Stomach (tissue), 19 donors: ENCODE measurements around the gene IRF7. TPM values are rescaled to one million over a fixed set of nuclear protein-coding genes. Genes with fewer than 3 reads are reported as not detected.

ENCODE experiments used
- DNase-seq, 2 donors: peaks; one replicate each; pipeline versions ENCODE4 v3.0.0 to v3.0.0-alpha.2; 2013 to 2019
- H3K27ac ChIP-seq, 5 donors: fragments of 200-600 bp in 4 of 5; sonication (generic) in 4 of 5; one replicate each; pipeline ENCODE4 v1.5.1; 2013 to 2019; ENCODE audit warnings: mild to moderate bottlenecking in 1 of 5, moderate library complexity in 1 of 5
- H3K27me3 ChIP-seq, 3 donors: fragments of 200-600 bp; sonication (generic); one replicate each; pipeline ENCODE4 v1.5.1; 2017 to 2019; ENCODE audit warnings: mixed run types in 1 of 3
- H3K36me3 ChIP-seq, 4 donors: fragments of 200-600 bp; sonication (generic); 1 replicate in 3 of 4; 2 replicates in 1 of 4; pipeline ENCODE4 v1.5.1; 2016 to 2019
- H3K4me1 ChIP-seq, 4 donors: fragments of 200-600 bp; sonication (generic); one replicate each; pipeline ENCODE4 v1.5.1; 2016 to 2019
- H3K4me3 ChIP-seq, 4 donors: fragments of 200-600 bp; sonication (generic) in 3 of 4; one replicate each; pipeline ENCODE4 v1.5.1; 2016 to 2019; ENCODE audit warnings: mild to moderate bottlenecking in 1 of 4
- H3K9me3 ChIP-seq, 4 donors: fragments of 200-600 bp; sonication (generic); one replicate each; pipeline ENCODE4 v1.5.1; 2016 to 2019
- CTCF ChIP-seq, 7 experiments: fragments of 450-650 bp in 4 of 7; fragments of 200-600 bp in 3 of 7; sonication (generic) in 3 of 7; IDR thresholded peaks; one replicate each; pipeline ENCODE4 v1.5.1; 2016 to 2019; ENCODE audit warnings: antibody characterized with exemption in 7 of 7, control low read depth in 2 of 7, mild to moderate bottlenecking in 1 of 7
- EP300 ChIP-seq: sonication (generic); formaldehyde crosslinking; IDR thresholded peaks from one replicate; pipeline ENCODE4 v1.6.1; 2017; ENCODE audit warnings: antibody characterized with exemption
- POLR2A ChIP-seq, 4 donors: fragments of 450-650 bp; IDR thresholded peaks; one replicate each; pipeline ENCODE4 v1.6.1; 2016; ENCODE audit warnings: antibody characterized with exemption in 4 of 4, control low read depth in 2 of 4, mild to moderate bottlenecking in 1 of 4, moderate library complexity in 1 of 4
- POLR2AphosphoS5 ChIP-seq, 3 donors: sonication (generic); formaldehyde crosslinking; IDR thresholded peaks; one replicate each; pipeline ENCODE4 v1.6.1; 2016; ENCODE audit warnings: antibody characterized with exemption in 3 of 3
- WGBS, 5 donors: extraction: QIAGEN DNeasy Blood & Tissue Kit in 3 of 5; methylation state at CpG; one replicate each; pipeline versions ENCODE4 v1.1.5 to v1.1.7; 2013 to 2018; 5-methylcytosine and 5-hydroxymethylcytosine counted together
- intact Hi-C: fragments of 100-400 bp; cut with DNase I; formaldehyde crosslinking; loops from one replicate; pipeline ENCODE4 v1.15.1; 2023; ENCODE audit warnings: low total_unique reads
- long read RNA-seq, 10 donors: transcript quantifications; one replicate each; lab custom pipeline, GENCODE V29; 2026
- polyA plus RNA-seq, 3 donors: library from polyadenylated mRNA; stranded (reverse); fragments of 200-250 nt; gene quantifications; one replicate each; pipeline ENCODE4 v1.2.3, GENCODE V29; 2013
- total RNA-seq, 5 donors: library from RNA; depleted of rRNA; stranded (reverse); fragments of >200 nt; gene quantifications; one replicate each; pipeline versions ENCODE4 v1.1.0 to v1.2.3, GENCODE V29; 2014 to 2016
- donor health status: healthy with polysubstance abuse.
- donor health status: Bipolar disorder and iron deficiency.
- donor health status: healthy.

IRF7 gene
- 10 to 100 TPM in 4 of 5 donors, 1 to 10 TPM in 1; 5.7 to 49.1 (median 22.5) TPM for total RNA-seq
- 10 to 100 TPM; 33.0 to 43.8 (median 40.8) TPM for polyA plus RNA-seq
- long read RNA-seq, donor 1 = 0 reads
- long read RNA-seq, donor 2, partial matches to known transcripts = 0 of 3 reads
- long read RNA-seq, donor 2, other reads (novel, unspliced or antisense) = 0 of 3 reads
- long read RNA-seq, donor 3, partial matches to known transcripts = 0 of 1 reads
- long read RNA-seq, donor 3, other reads (novel, unspliced or antisense) = 0 of 1 reads
- long read RNA-seq, donor 4 = 0 reads
- long read RNA-seq, donor 5, partial matches to known transcripts = 0 of 1 reads
- long read RNA-seq, donor 5, other reads (novel, unspliced or antisense) = 0 of 1 reads
- long read RNA-seq, donor 6, partial matches to known transcripts = 0 of 3 reads
- long read RNA-seq, donor 6, other reads (novel, unspliced or antisense) = 0 of 3 reads
- long read RNA-seq, donor 7, partial matches to known transcripts = 0 of 3 reads
- long read RNA-seq, donor 7, other reads (novel, unspliced or antisense) = 0 of 3 reads
- long read RNA-seq, donor 8, partial matches to known transcripts = 0 of 3 reads
- long read RNA-seq, donor 8, other reads (novel, unspliced or antisense) = 0 of 3 reads
- long read RNA-seq, donor 9 = 0 reads
- long read RNA-seq, donor 10 = 0 reads

GRCh38 chr11:615504-616319, at the start of gene IRF7:
TSS of gene IRF7 (minus strand) at chr11:615950. CDS start at chr11:615364, 586 bp downstream.
- no peaks in the 10 kb centered on the region for H3K9me3 ChIP-seq
- H3K36me3 ChIP-seq = peaks cover 30 to 55% (median 43%) of the 10 kb centered on the region in 4 donors
- H3K27me3 ChIP-seq = no peaks in the 10 kb centered on the region
- 4 to 14% (median 5%) methylated on average over 20 to 66 of the region's 66 CpGs for WGBS, 5 donors
- H3K27ac ChIP-seq = peak within 1 kb of the TSS; percentile 94 to 99 (median 97)
- peak within 1 kb of the TSS; percentile 58 to 83 (median 61) for H3K4me3 ChIP-seq
- peaks cover 36 to 61% (median 51%) of the 10 kb centered on the region in 4 donors for H3K4me1 ChIP-seq
- intact Hi-C loops = no loop called here
- no peak for TF ChIP-seq EP300
- peak; percentile 31 to 94 (median 90) for TF ChIP-seq POLR2AphosphoS5 (IDR thresholded peaks at IDR 0.05)
- TF ChIP-seq POLR2A (IDR thresholded peaks at IDR 0.05) = peak in 2 of 4 donors; percentile 47 to 88
- no peak for TF ChIP-seq CTCF (IDR thresholded peaks at IDR 0.05)
- peak; percentile 97 for DNase-seq

GRCh38 chr11:665062-665703, 49.4 kb upstream of the IRF7 start:
- Histone ChIP-seq H3K4me1 (peaks cover 0 to 11% (median 0%) of the 10 kb centered on the region in 4 donors), H3K4me3 (no peak overlapping the region), H3K9me3 (no peaks in the 10 kb centered on the region), H3K36me3 (peaks cover 3 to 62% (median 52%) of the 10 kb centered on the region in 4 donors), H3K27me3 (no peaks in the 10 kb centered on the region), H3K27ac (peak overlapping the region; percentile 4 to 67 (median 35))
- WGBS, 5 donors = 59 to 85% (median 79%) methylated on average over 12 to 15 of the region's 15 CpGs
- intact Hi-C loops = loop anchor here (10.0 kb wide), 1 partner anchor 60 kb away; no protein-coding TSS in a partner anchor
- peak in 1 of 2 donors; percentile 64 for DNase-seq
- TF ChIP-seq POLR2AphosphoS5 (IDR thresholded peaks at IDR 0.05) = no peak
- TF ChIP-seq CTCF (IDR thresholded peaks at IDR 0.05) = no peak
- TF ChIP-seq POLR2A (IDR thresholded peaks at IDR 0.05) = no peak
- TF ChIP-seq EP300 = no peak

- intact Hi-C loops = loop anchor here (10.0 kb wide), 1 partner anchor 62 kb away; no protein-coding TSS in a partner anchor
- WGBS, 5 donors = 52 to 63% (median 60%) methylated on average over 12 to 15 of the region's 15 CpGs
- peak; percentile 74 to 77 for DNase-seq
- Histone ChIP-seq H3K27me3 (no peaks in the 10 kb centered on the region), H3K4me1 (peaks cover 0 to 11% (median 0%) of the 10 kb centered on the region in 4 donors), H3K4me3 (no peak overlapping the region), H3K27ac (no peak overlapping the region), H3K36me3 (peaks cover 3 to 78% (median 66%) of the 10 kb centered on the region in 4 donors), H3K9me3 (no peaks in the 10 kb centered on the region)
- peak in 5 of 7 experiments; percentile 55 to 89 (median 74) for TF ChIP-seq CTCF (IDR thresholded peaks at IDR 0.05)
- TF ChIP-seq POLR2A (IDR thresholded peaks at IDR 0.05) = no peak
- peak in 2 of 3 donors; percentile 21 to 43 for TF ChIP-seq POLR2AphosphoS5 (IDR thresholded peaks at IDR 0.05)
- no peak for TF ChIP-seq EP300
Measured at GRCh38 chr11:662689-663274, 47.0 kb upstream of the IRF7 start.
